ENCODE data around the gene NPHP1. TPM values are rescaled to one million over a fixed set of nuclear protein-coding genes. Genes with fewer than 3 reads are reported as not detected.

The NPHP1 gene
- total and polyA plus RNA-seq, 12 donors: 2.4 to 14.2 (median 5.9) TPM

GRCh38 chr2:110146183-110146944 lies 58.4 kb downstream of the NPHP1 start:
- WGBS, 4 donors: 87 to 97% (median 94%) methylated on average over 2 of the region's 2 CpGs
- peaks cover 7 to 13% of the 10 kb centered on the region in 2 donors for H3K4me1 ChIP-seq (replicated peaks in 1 of 2)
- DNase-seq: no peak
- H3K4me3 ChIP-seq: no peak overlapping the region
- no peaks in the 10 kb centered on the region for H3K27me3 ChIP-seq
- TF ChIP-seq CTCF (IDR thresholded peaks at IDR 0.05): no peak
- TF ChIP-seq POLR2A (IDR thresholded peaks at IDR 0.05): no peak
- intact Hi-C loops (cut with DNase I): no loop called here
- no peak overlapping the region for H3K27ac ChIP-seq
- H3K9me3 ChIP-seq (replicated peaks in 1 of 3): no peaks in the 10 kb centered on the region
- no peaks in the 10 kb centered on the region for H3K36me3 ChIP-seq (replicated peaks in 1 of 2)

GRCh38 chr2:110143982-110144381 lies 60.8 kb downstream of the NPHP1 start:
- intact Hi-C loops (cut with DNase I): no loop called here
- no peak for DNase-seq
- Histone ChIP-seq H3K4me3 (no peak overlapping the region), H3K27ac (no peak overlapping the region), H3K36me3 (replicated peaks in 1 of 2) (no peaks in the 10 kb centered on the region), H3K9me3 (replicated peaks in 1 of 3) (no peaks in the 10 kb centered on the region), H3K27me3 (no peaks in the 10 kb centered on the region), H3K4me1 (replicated peaks in 1 of 2) (no peaks in the 10 kb centered on the region)
- TF ChIP-seq CTCF (IDR thresholded peaks at IDR 0.05) (no peak), POLR2A (IDR thresholded peaks at IDR 0.05) (no peak)

- no peak overlapping the region for H3K4me3 ChIP-seq
- H3K27me3 ChIP-seq: no peaks in the 10 kb centered on the region
- 83 to 100% (median 91%) methylated on average over 1 of the region's 1 CpG for WGBS, 4 donors
Observed at GRCh38 chr2:110140401-110140800, 64.4 kb downstream of the NPHP1 start.

GRCh38 chr2:110134025-110134424 lies 70.8 kb downstream of the NPHP1 start:
- Histone ChIP-seq H3K36me3 (replicated peaks in 1 of 2) (no peaks in the 10 kb centered on the region), H3K9me3 (replicated peaks in 1 of 3) (no peaks in the 10 kb centered on the region), H3K27ac (no peak overlapping the region), H3K4me1 (replicated peaks in 1 of 2) (no peaks in the 10 kb centered on the region), H3K4me3 (no peak overlapping the region), H3K27me3 (no peaks in the 10 kb centered on the region)
- TF ChIP-seq POLR2A (IDR thresholded peaks at IDR 0.05): no peak
- no peak for TF ChIP-seq CTCF (IDR thresholded peaks at IDR 0.05)
- intact Hi-C loops (cut with DNase I): no loop called here
- no peak for DNase-seq

More at GRCh38 chr2:110140401-110140800, 64.4 kb downstream of the NPHP1 start:
- H3K4me1 ChIP-seq (replicated peaks in 1 of 2): no peaks in the 10 kb centered on the region
- TF ChIP-seq CTCF (IDR thresholded peaks at IDR 0.05): no peak
- no peak for TF ChIP-seq POLR2A (IDR thresholded peaks at IDR 0.05)
- intact Hi-C loops (cut with DNase I): no loop called here
- H3K9me3 ChIP-seq (replicated peaks in 1 of 3): no peaks in the 10 kb centered on the region
- H3K36me3 ChIP-seq (replicated peaks in 1 of 2): no peaks in the 10 kb centered on the region
- no peak overlapping the region for H3K27ac ChIP-seq
- no peak for DNase-seq
